HL-60 (cell line): ENCODE results near the gene TBR1.

ENCODE experiments used
- CTCF ChIP-seq: IDR thresholded peaks from one replicate; pipeline ENCODE4 v1.5.1; 2011; ENCODE audit warnings: low read length, control low read depth, inconsistent platforms; ENCODE audit not compliant: insufficient read depth
- POLR2AphosphoS5 ChIP-seq: IDR thresholded peaks from 2 replicates; pipeline ENCODE4 v1.6.1; 2012; ENCODE audit warnings: low read depth
- REST ChIP-seq: IDR thresholded peaks from 2 replicates; pipeline ENCODE4 v1.6.1; 2012; ENCODE audit warnings: low read depth; ENCODE audit not compliant: insufficient replicate concordance

- TF ChIP-seq REST: no peak
- TF ChIP-seq CTCF: no peak
- no peak for TF ChIP-seq POLR2AphosphoS5
These were observed 34.6 kb upstream of the TBR1 start for GRCh38 chr2:161381546-161381945.
